K562 (cell line): ENCODE results near the gene PARD3B.

Source experiments
- ETV6 ChIP-seq, 3 experiments: fragments of 150-350 bp in 1 of 3; sonication (generic) in 1 of 3; formaldehyde crosslinking in 1 of 3; IDR thresholded peaks; 2 replicates each; pipeline versions ENCODE4 v1.6.1 to v1.8.0; 2014 to 2022; ENCODE audit warnings: borderline replicate concordance in 2 of 3, low read depth in 2 of 3, antibody characterized with exemption in 1 of 3, low read length in 1 of 3, mild to moderate bottlenecking in 1 of 3, missing genetic modification reagents in 1 of 3
- ZBTB33 ChIP-seq: sonication (generic); formaldehyde crosslinking; IDR thresholded peaks from 2 replicates; pipeline ENCODE4 v1.8.1; 2023; ENCODE audit warnings: mild to moderate bottlenecking, missing genetic modification reagents
- TF ChIP-seq, protein P1 (sequence below): sonication (generic); formaldehyde crosslinking; IDR thresholded peaks from 2 replicates; pipeline ENCODE4 v1.9.0; 2022; ENCODE audit warnings: mild to moderate bottlenecking, missing genetic modification reagents
- TF ChIP-seq, protein P2 (sequence below), 3 experiments: IDR thresholded peaks in 2 of 3; conservative IDR thresholded peaks in 1 of 3; 2 replicates each; pipeline ENCODE4 v1.5.1; 2011 to 2012; ENCODE audit warnings: low read length in 3 of 3, mild to moderate bottlenecking in 3 of 3, control low read depth in 2 of 3, improper control_type of control experiment in 1 of 3, inconsistent platforms in 1 of 3, low read depth in 1 of 3, mixed read lengths in 1 of 3, moderate library complexity in 1 of 3; ENCODE audit not compliant: insufficient read depth in 2 of 3

DNA sequence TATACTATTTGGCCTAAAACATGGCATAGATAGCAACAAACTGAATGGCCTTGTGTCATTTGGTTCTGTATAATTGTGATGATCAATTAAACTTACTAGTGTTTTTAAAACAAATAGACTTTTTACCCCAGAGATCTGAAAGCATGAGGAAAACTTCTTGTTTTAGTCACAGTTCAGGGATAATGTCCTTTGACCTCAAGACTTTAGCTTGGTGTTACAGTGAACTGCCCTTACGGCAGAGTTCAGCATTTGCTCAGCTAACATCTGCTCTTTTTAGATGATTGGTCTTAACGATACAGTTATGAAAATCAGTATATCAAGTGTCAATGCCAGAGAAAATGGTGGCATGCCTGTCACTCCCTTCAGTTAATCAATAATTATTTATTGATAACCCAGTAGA lies 429.2 kb downstream of the PARD3B start:
- TF ChIP-seq ETV6 (IDR thresholded peaks at IDR 0.05; ENCODE audit: borderline replicate concordance in 1 of 2, low read depth in 2 of 2, low read length in 1 of 2) (no peak), ETV6 (CRISPR knock-in tag; IDR thresholded peaks at IDR 0.05; ENCODE audit: borderline replicate concordance) (no peak), ZBTB33 (CRISPR knock-in tag) (no peak)
- TF ChIP-seq, protein P1, sequence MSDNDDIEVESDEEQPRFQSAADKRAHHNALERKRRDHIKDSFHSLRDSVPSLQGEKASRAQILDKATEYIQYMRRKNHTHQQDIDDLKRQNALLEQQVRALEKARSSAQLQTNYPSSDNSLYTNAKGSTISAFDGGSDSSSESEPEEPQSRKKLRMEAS (CRISPR knock-in tag), result no peak
- TF ChIP-seq, protein P2, sequence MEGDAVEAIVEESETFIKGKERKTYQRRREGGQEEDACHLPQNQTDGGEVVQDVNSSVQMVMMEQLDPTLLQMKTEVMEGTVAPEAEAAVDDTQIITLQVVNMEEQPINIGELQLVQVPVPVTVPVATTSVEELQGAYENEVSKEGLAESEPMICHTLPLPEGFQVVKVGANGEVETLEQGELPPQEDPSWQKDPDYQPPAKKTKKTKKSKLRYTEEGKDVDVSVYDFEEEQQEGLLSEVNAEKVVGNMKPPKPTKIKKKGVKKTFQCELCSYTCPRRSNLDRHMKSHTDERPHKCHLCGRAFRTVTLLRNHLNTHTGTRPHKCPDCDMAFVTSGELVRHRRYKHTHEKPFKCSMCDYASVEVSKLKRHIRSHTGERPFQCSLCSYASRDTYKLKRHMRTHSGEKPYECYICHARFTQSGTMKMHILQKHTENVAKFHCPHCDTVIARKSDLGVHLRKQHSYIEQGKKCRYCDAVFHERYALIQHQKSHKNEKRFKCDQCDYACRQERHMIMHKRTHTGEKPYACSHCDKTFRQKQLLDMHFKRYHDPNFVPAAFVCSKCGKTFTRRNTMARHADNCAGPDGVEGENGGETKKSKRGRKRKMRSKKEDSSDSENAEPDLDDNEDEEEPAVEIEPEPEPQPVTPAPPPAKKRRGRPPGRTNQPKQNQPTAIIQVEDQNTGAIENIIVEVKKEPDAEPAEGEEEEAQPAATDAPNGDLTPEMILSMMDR (IDR thresholded peaks at IDR 0.05 in 2 of 3, conservative IDR thresholded peaks at IDR 0.05 in 1 of 3; ENCODE audit: insufficient read depth in 2 of 3, low read depth in 1 of 3, low read length in 3 of 3), result no peak
